Endodermal cell (in vitro differentiated cells): ENCODE data around the gene TNFRSF19. TPM values are rescaled to one million over a fixed set of nuclear protein-coding genes. Genes with fewer than 3 reads are reported as not detected.

Experiments used
- DNase-seq: peaks from one replicate; pipeline ENCODE4 v3.0.0-alpha.2; 2017
- H3K27ac ChIP-seq: 2 replicates; pipeline ENCODE4 v1.5.1; 2013; ENCODE audit warnings: mild to moderate bottlenecking, low read depth, low read length, moderate library complexity
- H3K27me3 ChIP-seq: 2 replicates; pipeline ENCODE4 v1.6.1; 2013; ENCODE audit warnings: mild to moderate bottlenecking, low read length, moderate library complexity; ENCODE audit not compliant: insufficient read depth, control insufficient read depth, poor library complexity, severe bottlenecking
- H3K36me3 ChIP-seq: 2 replicates; pipeline ENCODE4 v1.7.0; 2013; ENCODE audit warnings: mild to moderate bottlenecking, low read length, moderate library complexity; ENCODE audit not compliant: control insufficient read depth, insufficient read depth
- H3K4me1 ChIP-seq: one replicate; pipeline ENCODE4 v1.7.0; 2013; ENCODE audit warnings: low read length; ENCODE audit not compliant: control insufficient read depth, insufficient read depth
- H3K4me3 ChIP-seq: 2 replicates; pipeline ENCODE4 v1.5.1; 2013; ENCODE audit warnings: mild to moderate bottlenecking, low read length, moderate library complexity
- H3K9ac ChIP-seq: 2 replicates; pipeline ENCODE4 v1.6.1; 2013; ENCODE audit warnings: mild to moderate bottlenecking, low read length, moderate library complexity; ENCODE audit not compliant: poor library complexity, severe bottlenecking; ENCODE audit errors: extremely low read depth
- H3K9me3 ChIP-seq: 2 replicates; pipeline ENCODE4 v1.6.1; 2013; ENCODE audit warnings: mild to moderate bottlenecking, low read length, moderate library complexity; ENCODE audit not compliant: control insufficient read depth
- H3K27ac Mint-ChIP-seq: 2 replicates; pipeline ENCODE4 v1.8.0; 2020; ENCODE audit warnings: mixed read lengths
- H3K27me3 Mint-ChIP-seq: 2 replicates; pipeline ENCODE4 v1.8.0; 2021; ENCODE audit warnings: mild to moderate bottlenecking, mixed read lengths; ENCODE audit not compliant: insufficient read depth
- H3K36me3 Mint-ChIP-seq: 2 replicates; pipeline ENCODE4 v1.8.0; 2020; ENCODE audit warnings: low read depth, mixed read lengths
- H3K4me1 Mint-ChIP-seq: 2 replicates; pipeline ENCODE4 v1.8.0; 2020; ENCODE audit warnings: mixed read lengths
- H3K4me3 Mint-ChIP-seq: 2 replicates; pipeline ENCODE4 v1.8.0; 2020; ENCODE audit warnings: mild to moderate bottlenecking, moderate library complexity, mixed read lengths
- H3K9me3 Mint-ChIP-seq: 2 replicates; pipeline ENCODE4 v1.8.0; 2020; ENCODE audit warnings: mild to moderate bottlenecking, mixed read lengths
- CTCF ChIP-seq: fragments of 200-600 bp; sonication (generic); conservative IDR thresholded peaks from 2 replicates; pipeline ENCODE4 v1.5.0; 2021; ENCODE audit warnings: antibody characterized with exemption, mild to moderate bottlenecking
- WGBS, 2 experiments: methylation state at CpG; one replicate each; pipeline versions ENCODE4 v1.1.5 to v1.1.7; 2013; ENCODE audit warnings: missing lambda C conversion rate in 2 of 2, mixed read lengths in 1 of 2; ENCODE audit not compliant: insufficient coverage in 1 of 2, insufficient read length in 1 of 2; 5-methylcytosine and 5-hydroxymethylcytosine counted together
- total RNA-seq, 2 donors: library from RNA; stranded (reverse); fragmentation: NEBNext Ultra II Directional in 1 of 2; extraction: Animal tissue kit (Norgen Biotek cat#: 25700) in 1 of 2; gene quantifications; 2 replicates in 1 of 2; 3 replicates in 1 of 2; pipeline ENCODE4 v1.2.1, GENCODE V29; 2021

Gene TNFRSF19
- total RNA-seq, 2 donors from 2014 or later, result 9.2 to 13.0 TPM

GRCh38 chr13:23584275-23584674 lies 14.1 kb downstream of the TNFRSF19 start:
- no peaks in the 10 kb centered on the region for H3K9me3 ChIP-seq
- H3K27ac ChIP-seq, result no peak overlapping the region
- H3K4me3 Mint-ChIP-seq, result no peak overlapping the region
- H3K27ac Mint-ChIP-seq, result no peak overlapping the region
- H3K27me3 ChIP-seq, result peaks cover 19% of the 10 kb centered on the region
- H3K9me3 Mint-ChIP-seq, result no peaks in the 10 kb centered on the region
- DNase-seq, result no peak
- peaks cover 31% of the 10 kb centered on the region for H3K27me3 Mint-ChIP-seq
- 81% methylated on average over 2 of the region's 2 CpGs; no CpG with 5 or more reads in 1 of the 2 experiments for WGBS, 2 experiments
- no peak overlapping the region for H3K9ac ChIP-seq
- no peak overlapping the region for H3K4me3 ChIP-seq
- no peaks in the 10 kb centered on the region for H3K4me1 ChIP-seq
- H3K36me3 Mint-ChIP-seq, result no peaks in the 10 kb centered on the region
- TF ChIP-seq CTCF, result no peak
- no peaks in the 10 kb centered on the region for H3K36me3 ChIP-seq
- H3K4me1 Mint-ChIP-seq, result peaks cover 11% of the 10 kb centered on the region

- Mint-ChIP-seq H3K27me3 (peaks cover 15% of the 10 kb centered on the region), H3K4me3 (no peak overlapping the region), H3K4me1 (peaks cover 3% of the 10 kb centered on the region), H3K36me3 (no peaks in the 10 kb centered on the region), H3K27ac (no peak overlapping the region), H3K9me3 (no peaks in the 10 kb centered on the region)
- 96 to 98% methylated on average over 5 to 6 of the region's 6 CpGs for whole genome bisulfite sequencing, 2 experiments
- Histone ChIP-seq H3K9ac (no peak overlapping the region), H3K36me3 (no peaks in the 10 kb centered on the region), H3K9me3 (no peaks in the 10 kb centered on the region), H3K27me3 (peaks cover 3% of the 10 kb centered on the region), H3K27ac (no peak overlapping the region), H3K4me3 (no peak overlapping the region), H3K4me1 (no peaks in the 10 kb centered on the region)
- no peak for DNase-seq
- no peak for TF ChIP-seq CTCF
These were observed 16.1 kb downstream of the TNFRSF19 start for GRCh38 chr13:23586336-23586735.

- Histone ChIP-seq H3K27me3 (no peaks in the 10 kb centered on the region), H3K9ac (no peak overlapping the region), H3K4me1 (no peaks in the 10 kb centered on the region), H3K4me3 (no peak overlapping the region), H3K36me3 (peaks cover 8% of the 10 kb centered on the region), H3K9me3 (peaks cover 7% of the 10 kb centered on the region), H3K27ac (no peak overlapping the region)
- TF ChIP-seq CTCF, result no peak
- Mint-ChIP-seq H3K36me3 (peaks cover 16% of the 10 kb centered on the region), H3K27me3 (peaks cover 4% of the 10 kb centered on the region), H3K9me3 (peaks cover 5% of the 10 kb centered on the region), H3K4me1 (peaks cover 3% of the 10 kb centered on the region), H3K27ac (no peak overlapping the region), H3K4me3 (no peak overlapping the region)
- DNase-seq, result no peak
- 95 to 97% methylated on average over 6 to 7 of the region's 7 CpGs for WGBS, 2 experiments
These were observed 18.5 kb downstream of the TNFRSF19 start for GRCh38 chr13:23588666-23589065.
